A673 (cell line): ENCODE measurements around the gene ZNF384. TPM values are rescaled to one million over a fixed set of nuclear protein-coding genes. Genes with fewer than 3 reads are reported as not detected.

Experiments used
- BruUV-seq: library from RNA; stranded (reverse); fragments of 400-500 nt; replicated peaks from 2 replicates; lab custom pipeline; 2021; lab: Mats Ljungman, UMichigan
- CTCF ChIA-PET: fragments of 300-600 bp; sonication (Branson Sonifier 250); formaldehyde crosslinking; loops from one replicate; lab custom pipeline; 2022; ENCODE audit warnings: antibody characterized with exemption; lab: Charles Lee
- POLR2A ChIA-PET: fragments of 300-600 bp; sonication (Branson Sonifier 250); formaldehyde crosslinking; loops from one replicate; lab custom pipeline; 2022; ENCODE audit warnings: antibody characterized with exemption; ENCODE audit not compliant: low non-redundant PET; lab: Charles Lee
- DNase-seq: peaks from one replicate; pipeline ENCODE4 v3.0.0-alpha.2; 2015; ENCODE audit warnings: low spot score
- H3K27ac ChIP-seq: fragments of 200-600 bp; sonication (generic); 2 replicates; pipeline ENCODE4 v1.5.1; 2016; ENCODE audit warnings: mixed run types, low read depth, mild to moderate bottlenecking, mixed read lengths, antibody characterized with exemption, low read length; ENCODE audit not compliant: poor library complexity, severe bottlenecking
- H3K27me3 ChIP-seq: fragments of 200-600 bp; sonication (generic); replicated peaks from 2 replicates; pipeline ENCODE4 v1.6.1; 2017; ENCODE audit warnings: mixed run types, low read depth, mild to moderate bottlenecking, mixed read lengths, antibody characterized with exemption, low read length; ENCODE audit not compliant: insufficient read depth, poor library complexity
- H3K36me3 ChIP-seq: fragments of 200-600 bp; sonication (generic); 2 replicates; pipeline ENCODE4 v1.6.1; 2016; ENCODE audit warnings: mixed run types, mild to moderate bottlenecking, mixed read lengths, antibody characterized with exemption, low read length; ENCODE audit not compliant: insufficient read depth, poor library complexity, severe bottlenecking
- H3K4me1 ChIP-seq: fragments of 200-600 bp; sonication (generic); 2 replicates; pipeline ENCODE4 v1.6.1; 2017; ENCODE audit warnings: mixed run types, mild to moderate bottlenecking, mixed read lengths, antibody characterized with exemption, low read length; ENCODE audit not compliant: insufficient read depth, poor library complexity, severe bottlenecking
- H3K4me3 ChIP-seq: fragments of 200-600 bp; sonication (generic); 2 replicates; pipeline ENCODE4 v1.5.1; 2016; ENCODE audit warnings: low read depth, mixed run types, mild to moderate bottlenecking, mixed read lengths, low read length; ENCODE audit not compliant: poor library complexity, severe bottlenecking
- H3K9me3 ChIP-seq: fragments of 200-600 bp; sonication (generic); 2 replicates; pipeline ENCODE4 v1.6.1; 2016; ENCODE audit warnings: mixed run types, low read depth, mild to moderate bottlenecking, mixed read lengths, antibody characterized with exemption, low read length; ENCODE audit not compliant: poor library complexity, severe bottlenecking
- EZH2 ChIP-seq: fragments of 200-600 bp; sonication (generic); IDR thresholded peaks from 2 replicates; pipeline ENCODE4 v1.6.1; 2017; ENCODE audit warnings: borderline replicate concordance, low read depth, mild to moderate bottlenecking, mixed read lengths, antibody characterized with exemption, low read length; ENCODE audit not compliant: poor library complexity, severe bottlenecking
- intact Hi-C: fragments of 100-400 bp; cut with micrococcal nuclease; formaldehyde crosslinking; loops from one replicate; pipeline ENCODE4 v1.10.0; 2022; ENCODE audit not compliant: unreplicated experiment
- total RNA-seq: library from RNA; stranded (reverse); gene quantifications from 2 replicates; pipeline ENCODE4 v1.2.3, GENCODE V29; 2021
- TF ChIP-seq, protein P1 (sequence below): fragments of 300-800, 200-600 bp; sonication (generic); conservative IDR thresholded peaks from 2 replicates; pipeline ENCODE4 v1.5.1; 2017; ENCODE audit warnings: low read depth, mild to moderate bottlenecking, antibody characterized with exemption, low read length, moderate library complexity, mixed read lengths

Gene ZNF384
- total RNA-seq, 1 experiment from 2014 or later: 92.5 TPM

DNA sequence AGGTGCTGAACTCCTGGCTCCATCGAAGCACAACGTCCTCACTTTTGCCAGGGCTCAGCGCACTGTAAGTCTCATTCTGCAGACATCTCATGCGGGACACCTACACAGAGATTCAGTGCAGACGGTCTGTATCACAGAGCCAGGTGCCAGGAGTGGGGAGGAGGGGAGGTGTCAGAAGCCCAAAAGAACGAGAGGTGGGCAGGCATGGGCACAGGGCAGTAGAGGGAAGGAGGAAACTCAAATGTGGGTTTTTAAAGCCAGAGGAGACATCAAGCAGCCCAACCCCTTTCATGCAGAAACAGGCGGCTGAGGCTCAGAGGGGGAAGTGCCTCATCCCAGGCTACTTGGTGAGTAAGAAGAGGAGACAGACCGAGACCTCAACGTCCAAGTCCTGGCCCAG is 50.9 kb downstream of the ZNF384 start:
- Histone ChIP-seq H3K4me1 (no peaks in the 10 kb centered on the region), H3K27ac (no peak overlapping the region), H3K27me3 (no peaks in the 10 kb centered on the region), H3K36me3 (no peaks in the 10 kb centered on the region), H3K9me3 (no peaks in the 10 kb centered on the region), H3K4me3 (no peak overlapping the region)
- ChIA-PET CTCF (no interaction called here), POLR2A (no interaction called here)
- intact Hi-C loops: no loop called here
- no TSS peak for BruUV-seq
- TF ChIP-seq, protein P1, sequence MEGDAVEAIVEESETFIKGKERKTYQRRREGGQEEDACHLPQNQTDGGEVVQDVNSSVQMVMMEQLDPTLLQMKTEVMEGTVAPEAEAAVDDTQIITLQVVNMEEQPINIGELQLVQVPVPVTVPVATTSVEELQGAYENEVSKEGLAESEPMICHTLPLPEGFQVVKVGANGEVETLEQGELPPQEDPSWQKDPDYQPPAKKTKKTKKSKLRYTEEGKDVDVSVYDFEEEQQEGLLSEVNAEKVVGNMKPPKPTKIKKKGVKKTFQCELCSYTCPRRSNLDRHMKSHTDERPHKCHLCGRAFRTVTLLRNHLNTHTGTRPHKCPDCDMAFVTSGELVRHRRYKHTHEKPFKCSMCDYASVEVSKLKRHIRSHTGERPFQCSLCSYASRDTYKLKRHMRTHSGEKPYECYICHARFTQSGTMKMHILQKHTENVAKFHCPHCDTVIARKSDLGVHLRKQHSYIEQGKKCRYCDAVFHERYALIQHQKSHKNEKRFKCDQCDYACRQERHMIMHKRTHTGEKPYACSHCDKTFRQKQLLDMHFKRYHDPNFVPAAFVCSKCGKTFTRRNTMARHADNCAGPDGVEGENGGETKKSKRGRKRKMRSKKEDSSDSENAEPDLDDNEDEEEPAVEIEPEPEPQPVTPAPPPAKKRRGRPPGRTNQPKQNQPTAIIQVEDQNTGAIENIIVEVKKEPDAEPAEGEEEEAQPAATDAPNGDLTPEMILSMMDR: no peak
- DNase-seq: no peak

DNA sequence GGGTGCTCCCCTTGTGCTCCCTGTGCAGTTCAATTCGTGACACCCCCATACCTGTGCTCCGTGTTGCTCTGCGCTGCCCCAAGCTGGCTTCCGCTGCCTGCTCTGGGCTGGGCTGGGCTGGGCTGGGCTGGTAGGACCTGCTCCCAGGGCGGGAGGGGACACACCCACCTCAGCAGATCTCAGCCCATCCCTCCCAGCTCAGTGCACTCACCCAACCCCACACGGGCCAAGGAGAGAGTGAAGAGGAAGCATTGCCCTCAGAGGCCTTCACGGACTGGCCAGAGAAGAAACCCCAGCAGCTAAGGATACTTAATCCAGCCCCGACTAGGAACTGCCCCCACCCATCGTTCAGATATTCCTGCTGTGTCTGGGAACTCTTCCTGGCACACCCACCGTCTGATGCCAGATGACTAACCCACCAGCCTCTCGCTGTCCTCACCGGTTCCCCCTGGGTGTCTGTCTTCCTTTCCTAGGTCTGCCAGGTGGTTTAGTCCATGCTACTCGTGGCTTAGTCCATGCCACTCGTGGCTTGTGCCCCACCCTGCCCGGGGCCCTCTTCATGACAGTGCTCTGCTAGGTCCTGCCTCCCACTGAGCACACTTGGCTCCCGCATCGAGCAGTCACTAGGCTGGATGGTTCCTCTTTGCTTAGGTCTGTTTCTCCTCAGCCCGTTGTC is 53.2 kb downstream of the ZNF384 start, which contains the start of gene LPAR5:
Gene LPAR5, minus strand, starts transcription at position 104 of the 676 bp plus-strand sequence. CDS start 14,711 bp downstream, outside the sequence.
- Histone ChIP-seq H3K4me3 (no peak within 1 kb of the TSS), H3K9me3 (no peaks in the 10 kb centered on the region), H3K4me1 (peaks cover 11% of the 10 kb centered on the region), H3K36me3 (no peaks in the 10 kb centered on the region), H3K27me3 (no peaks in the 10 kb centered on the region), H3K27ac (no peak within 1 kb of the TSS)
- POLR2A ChIA-PET: no interaction called here
- intact Hi-C loops: no loop called here
- CTCF ChIA-PET: no interaction called here
- no peak for TF ChIP-seq EZH2
- TF ChIP-seq, protein P1: no peak
- DNase-seq: no peak
- no TSS peak for BruUV-seq

DNA sequence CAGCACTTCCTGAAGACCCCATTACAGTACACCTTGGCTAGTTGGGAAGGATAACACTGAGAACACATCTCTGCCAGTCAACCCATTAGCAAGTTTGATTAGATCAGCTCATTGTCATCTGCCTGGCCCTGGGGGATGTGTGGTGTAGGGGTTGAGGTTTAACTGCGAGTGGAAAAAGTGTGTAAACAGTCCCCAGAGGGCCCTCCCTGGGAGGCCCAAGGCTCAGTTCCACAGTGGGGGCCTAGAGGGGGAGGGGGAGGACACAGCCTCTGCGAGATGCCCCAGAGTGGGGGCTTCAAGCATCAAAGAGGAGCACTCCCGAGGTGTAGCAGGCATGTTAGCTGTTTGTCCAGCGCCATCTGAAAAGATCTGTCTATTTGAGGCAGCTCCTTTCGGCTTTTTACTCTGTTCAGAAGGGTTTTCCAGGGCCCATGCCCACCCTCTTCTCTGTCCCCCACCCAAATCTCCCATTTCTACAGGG is 53.8 kb downstream of the ZNF384 start:
- no peak for DNase-seq
- H3K4me3 ChIP-seq: no peak overlapping the region
- no peaks in the 10 kb centered on the region for H3K9me3 ChIP-seq
- H3K27ac ChIP-seq: no peak overlapping the region
- TF ChIP-seq, protein P1: no peak
- TF ChIP-seq EZH2: no peak
- intact Hi-C loops: no loop called here
- H3K4me1 ChIP-seq: peaks cover 15% of the 10 kb centered on the region
- no peaks in the 10 kb centered on the region for H3K36me3 ChIP-seq
- ChIA-PET POLR2A (no interaction called here), CTCF (no interaction called here)
- BruUV-seq: no TSS peak
- H3K27me3 ChIP-seq: no peaks in the 10 kb centered on the region
